ENCODE data around the gene SLC7A11. TPM values are rescaled to one million over a fixed set of nuclear protein-coding genes. Genes with fewer than 3 reads are reported as not detected.

The SLC7A11 gene
- total RNA-seq, 2 experiments from 2014 or later = 4.4 to 4.9 TPM

- no peak overlapping the region for H3K27ac Mint-ChIP-seq
- no peaks in the 10 kb centered on the region for H3K27me3 Mint-ChIP-seq
- DNase-seq = no peak
- no peak overlapping the region for H3K4me3 Mint-ChIP-seq
- POLR2A ChIA-PET = no interaction called here
- H3K4me1 Mint-ChIP-seq = no peaks in the 10 kb centered on the region
- no peak for ATAC-seq
- no peaks in the 10 kb centered on the region for H3K9me3 Mint-ChIP-seq (ENCODE audit: low read depth)
- intact Hi-C loops (cut with DNase I, micrococcal nuclease) = no loop called here
- CTCF ChIA-PET = no interaction called here
- H3K36me3 Mint-ChIP-seq (ENCODE audit: low read depth) = no peaks in the 10 kb centered on the region
Observed at GRCh38 chr4:138202686-138203085, 39.5 kb downstream of the SLC7A11 start.

GRCh38 chr4:138200236-138200590, 41.9 kb downstream of the SLC7A11 start:
- Mint-ChIP-seq H3K4me1 (no peaks in the 10 kb centered on the region), H3K27me3 (peaks cover 2% of the 10 kb centered on the region), H3K27ac (no peak overlapping the region), H3K36me3 (ENCODE audit: low read depth) (no peaks in the 10 kb centered on the region), H3K9me3 (ENCODE audit: low read depth) (no peaks in the 10 kb centered on the region), H3K4me3 (no peak overlapping the region)
- POLR2A ChIA-PET = no interaction called here
- intact Hi-C loops (cut with DNase I, micrococcal nuclease) = no loop called here
- DNase-seq = no peak
- CTCF ChIA-PET = interaction anchor here (0.9 kb wide), 1 partner anchor 12 kb away, joined by 3 read pairs; no protein-coding TSS in a partner anchor
- no peak for ATAC-seq

GRCh38 chr4:138199568-138200235, 42.4 kb downstream of the SLC7A11 start:
- Mint-ChIP-seq H3K9me3 (ENCODE audit: low read depth) (no peaks in the 10 kb centered on the region), H3K27me3 (peaks cover 2% of the 10 kb centered on the region), H3K27ac (no peak overlapping the region), H3K4me3 (no peak overlapping the region), H3K36me3 (ENCODE audit: low read depth) (no peaks in the 10 kb centered on the region), H3K4me1 (no peaks in the 10 kb centered on the region)
- DNase-seq (no peak), ATAC-seq (no peak)
- ChIA-PET CTCF (interaction anchor here (0.9 kb wide), 1 partner anchor 11 kb away, joined by 3 read pairs; no protein-coding TSS in a partner anchor), POLR2A (no interaction called here)
- intact Hi-C loops (cut with DNase I, micrococcal nuclease) = no loop called here

GRCh38 chr4:138196153-138196552, 46.0 kb downstream of the SLC7A11 start:
- no peaks in the 10 kb centered on the region for H3K9me3 Mint-ChIP-seq (ENCODE audit: low read depth)

DNA sequence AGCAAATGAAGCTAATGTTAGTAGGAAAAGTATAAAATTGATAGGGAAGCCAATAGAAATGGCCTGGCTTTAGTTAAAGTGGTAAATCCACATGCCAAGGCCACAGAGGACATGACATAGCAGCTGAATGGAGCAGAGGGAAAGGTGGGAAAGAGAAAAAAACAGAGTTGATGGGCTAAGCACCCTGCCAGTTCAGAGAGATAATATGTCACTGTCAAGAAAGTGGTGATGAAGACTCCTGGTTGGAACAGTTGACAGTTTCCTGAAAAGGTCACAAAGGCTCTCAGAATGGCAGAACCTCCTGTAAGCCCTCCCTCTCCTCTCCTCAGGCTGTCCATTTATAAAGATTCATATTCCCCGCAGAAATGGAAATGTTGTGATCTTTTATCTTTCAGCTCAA, 48.2 kb downstream of the SLC7A11 start:
- Mint-ChIP-seq H3K27ac (no peak overlapping the region), H3K4me3 (no peak overlapping the region), H3K4me1 (no peaks in the 10 kb centered on the region), H3K36me3 (ENCODE audit: low read depth) (no peaks in the 10 kb centered on the region), H3K9me3 (ENCODE audit: low read depth) (no peaks in the 10 kb centered on the region), H3K27me3 (peaks cover 5% of the 10 kb centered on the region)
- intact Hi-C loops (cut with DNase I, micrococcal nuclease) = no loop called here
- ChIA-PET CTCF (no interaction called here), POLR2A (no interaction called here)
- no peak for ATAC-seq
- DNase-seq = no peak

More at GRCh38 chr4:138196153-138196552, 46.0 kb downstream of the SLC7A11 start:
- H3K4me1 Mint-ChIP-seq = no peaks in the 10 kb centered on the region
- no peak for ATAC-seq
- intact Hi-C loops (cut with DNase I, micrococcal nuclease) = no loop called here
- H3K27ac Mint-ChIP-seq = no peak overlapping the region
- no peak overlapping the region for H3K4me3 Mint-ChIP-seq
- H3K27me3 Mint-ChIP-seq = peaks cover 4% of the 10 kb centered on the region
- H3K36me3 Mint-ChIP-seq (ENCODE audit: low read depth) = no peaks in the 10 kb centered on the region
- CTCF ChIA-PET = no interaction called here
- no peak for DNase-seq
- POLR2A ChIA-PET = no interaction called here

DNA sequence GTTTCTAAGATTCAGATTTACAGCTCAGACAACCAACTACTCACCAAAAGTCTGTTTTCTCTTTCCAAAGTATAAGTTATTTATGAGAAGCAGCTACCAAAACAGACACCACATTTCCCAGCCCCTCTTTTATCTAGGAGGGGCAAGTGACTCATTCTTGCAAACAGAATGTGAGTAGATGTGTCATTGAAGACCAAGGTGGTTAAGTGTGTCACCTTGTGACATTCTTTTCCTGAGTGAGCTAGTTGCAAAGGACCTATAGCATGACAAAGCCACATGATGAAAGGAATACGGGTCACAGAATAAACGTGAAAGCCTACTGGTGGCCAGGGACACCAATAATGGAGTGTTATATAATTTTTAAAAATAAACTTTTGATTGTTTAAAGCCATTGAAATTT, 50.0 kb downstream of the SLC7A11 start:
- Mint-ChIP-seq H3K27me3 (peaks cover 5% of the 10 kb centered on the region), H3K9me3 (ENCODE audit: low read depth) (no peaks in the 10 kb centered on the region), H3K27ac (no peak overlapping the region), H3K36me3 (ENCODE audit: low read depth) (no peaks in the 10 kb centered on the region), H3K4me3 (no peak overlapping the region), H3K4me1 (no peaks in the 10 kb centered on the region)
- no peak for DNase-seq
- POLR2A ChIA-PET = no interaction called here
- intact Hi-C loops (cut with DNase I, micrococcal nuclease) = no loop called here
- peak; percentile 61 for ATAC-seq
- CTCF ChIA-PET = interaction anchor here (0.7 kb wide), 1 partner anchor 8 kb away, joined by 3 read pairs; no protein-coding TSS in a partner anchor

GRCh38 chr4:138190452-138190858, 51.7 kb downstream of the SLC7A11 start:
- CTCF ChIA-PET = no interaction called here
- H3K27ac Mint-ChIP-seq = no peak overlapping the region
- intact Hi-C loops (cut with DNase I, micrococcal nuclease) = no loop called here
- no peak for DNase-seq
- ATAC-seq = no peak
- peaks cover 5% of the 10 kb centered on the region for H3K27me3 Mint-ChIP-seq
- no peaks in the 10 kb centered on the region for H3K4me1 Mint-ChIP-seq
- H3K36me3 Mint-ChIP-seq (ENCODE audit: low read depth) = no peaks in the 10 kb centered on the region
- no peaks in the 10 kb centered on the region for H3K9me3 Mint-ChIP-seq (ENCODE audit: low read depth)
- POLR2A ChIA-PET = no interaction called here
- H3K4me3 Mint-ChIP-seq = no peak overlapping the region

DNA sequence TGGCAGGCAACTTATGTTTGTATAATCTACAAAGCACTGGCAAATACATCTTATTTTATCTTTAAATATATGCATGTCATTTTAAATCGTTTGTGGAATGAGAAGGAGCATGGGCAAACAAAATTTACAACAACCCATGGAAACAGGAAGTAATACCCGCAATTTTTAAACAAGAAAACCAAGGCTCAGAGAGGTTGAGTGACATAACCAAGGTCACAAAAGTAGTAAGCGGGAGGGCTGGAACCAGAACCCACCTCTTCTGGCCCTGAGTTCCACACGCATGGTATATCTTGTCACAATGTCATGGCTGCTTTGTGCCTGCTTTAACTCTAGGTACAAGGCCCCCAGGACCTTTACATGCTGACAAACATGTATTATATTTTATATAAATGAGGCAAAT, 52.9 kb downstream of the SLC7A11 start:
- POLR2A ChIA-PET = no interaction called here
- intact Hi-C loops (cut with DNase I, micrococcal nuclease) = no loop called here
- H3K27ac Mint-ChIP-seq = no peak overlapping the region
- ATAC-seq = no peak
- CTCF ChIA-PET = no interaction called here
- H3K27me3 Mint-ChIP-seq = peaks cover 3% of the 10 kb centered on the region
- no peaks in the 10 kb centered on the region for H3K4me1 Mint-ChIP-seq
- H3K4me3 Mint-ChIP-seq = no peak overlapping the region
- H3K36me3 Mint-ChIP-seq (ENCODE audit: low read depth) = no peaks in the 10 kb centered on the region
- H3K9me3 Mint-ChIP-seq (ENCODE audit: low read depth) = no peaks in the 10 kb centered on the region
- no peak for DNase-seq

GRCh38 chr4:138188406-138189084, 53.6 kb downstream of the SLC7A11 start:
- CTCF ChIA-PET = interaction anchor here (0.9 kb wide), 1 partner anchor 11 kb away, joined by 3 read pairs; no protein-coding TSS in a partner anchor
- no peak overlapping the region for H3K27ac Mint-ChIP-seq
- intact Hi-C loops (cut with DNase I, micrococcal nuclease) = no loop called here
- peaks cover 3% of the 10 kb centered on the region for H3K27me3 Mint-ChIP-seq
- H3K4me3 Mint-ChIP-seq = no peak overlapping the region
- no peaks in the 10 kb centered on the region for H3K4me1 Mint-ChIP-seq
- ATAC-seq (no peak), DNase-seq (no peak)
- H3K9me3 Mint-ChIP-seq (ENCODE audit: low read depth) = no peaks in the 10 kb centered on the region
- no peaks in the 10 kb centered on the region for H3K36me3 Mint-ChIP-seq (ENCODE audit: low read depth)
- POLR2A ChIA-PET = no interaction called here

DNA sequence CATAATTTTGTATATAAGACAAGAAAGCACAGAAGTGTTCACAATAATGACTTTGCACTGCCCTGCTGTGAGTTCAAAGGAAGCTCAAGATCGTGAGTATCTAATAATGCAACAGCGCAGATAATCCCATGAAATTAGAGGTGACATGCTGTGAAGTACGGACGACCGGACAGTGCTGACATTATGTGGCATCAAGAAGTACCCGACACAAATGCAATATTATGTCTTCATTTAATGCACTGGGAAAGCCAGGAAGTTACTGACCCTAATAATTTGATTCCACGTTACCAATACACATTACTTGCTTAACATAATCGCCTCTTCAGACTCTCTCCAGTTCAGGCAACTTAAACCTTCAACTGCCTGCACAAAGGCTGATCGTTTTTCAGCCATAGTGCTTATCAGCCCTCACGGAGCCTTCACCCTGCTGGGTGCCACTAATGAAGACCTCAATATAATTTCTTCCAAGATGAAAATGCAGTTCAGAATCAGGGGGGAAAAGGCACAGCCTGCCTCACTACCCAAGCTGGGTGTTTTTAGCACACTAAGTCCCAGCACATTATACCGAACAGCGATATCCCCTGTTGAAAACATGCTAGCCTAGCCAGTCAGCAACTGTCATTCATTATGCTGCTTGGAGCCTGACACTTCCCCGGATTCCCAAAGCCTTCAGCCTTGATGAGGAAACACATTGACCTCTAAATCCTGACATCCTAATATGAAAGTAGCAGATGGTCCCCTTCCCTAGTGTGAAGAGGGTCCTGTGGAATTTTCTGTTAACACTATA, 56.1 kb downstream of the SLC7A11 start:
- Mint-ChIP-seq H3K27ac (no peak overlapping the region), H3K36me3 (ENCODE audit: low read depth) (no peaks in the 10 kb centered on the region), H3K4me3 (no peak overlapping the region), H3K9me3 (ENCODE audit: low read depth) (no peaks in the 10 kb centered on the region), H3K27me3 (peaks cover 2% of the 10 kb centered on the region), H3K4me1 (no peaks in the 10 kb centered on the region)
- intact Hi-C loops (cut with DNase I, micrococcal nuclease) = no loop called here
- ChIA-PET POLR2A (no interaction called here), CTCF (no interaction called here)
- ATAC-seq (no peak), DNase-seq (no peak)

- H3K27me3 Mint-ChIP-seq = peaks cover 2% of the 10 kb centered on the region
- H3K9me3 Mint-ChIP-seq (ENCODE audit: low read depth) = no peaks in the 10 kb centered on the region
- ATAC-seq (no peak), DNase-seq (no peak)
- no peaks in the 10 kb centered on the region for H3K4me1 Mint-ChIP-seq
- ChIA-PET CTCF (interaction anchor here (0.6 kb wide), 1 partner anchor 18 kb away, joined by 3 read pairs; no protein-coding TSS in a partner anchor), POLR2A (no interaction called here)
- no peak overlapping the region for H3K4me3 Mint-ChIP-seq
- intact Hi-C loops (cut with DNase I, micrococcal nuclease) = loop anchor here in 1 of 2 experiments (5.0 kb wide), 1 partner anchor 148 kb away; no protein-coding TSS in a partner anchor
- no peak overlapping the region for H3K27ac Mint-ChIP-seq
- H3K36me3 Mint-ChIP-seq (ENCODE audit: low read depth) = no peaks in the 10 kb centered on the region
Observed at GRCh38 chr4:138184886-138185285, 57.3 kb downstream of the SLC7A11 start.
